ENCODE results near the gene CNTN3. TPM values are rescaled to one million over a fixed set of nuclear protein-coding genes. Genes with fewer than 3 reads are reported as not detected.

CNTN3 gene
- polyA plus RNA-seq, 1 donor (not counting 4 experiments of a cell fraction or from before 2014, with no cell fraction given): 0.01 TPM

GRCh38 chr3:74590620-74591262 is 23.7 kb downstream of the CNTN3 start:
- Histone ChIP-seq H3K36me3 (ENCODE audit: control insufficient read depth in 2 of 2, extremely low read depth in 1 of 2, insufficient read depth in 2 of 2, low read length in 2 of 2) (no peaks in the 10 kb centered on the region), H4K20me1 (ENCODE audit: control insufficient read depth, extremely low read depth, insufficient read depth, low read length) (no peaks in the 10 kb centered on the region), H3K79me2 (ENCODE audit: control insufficient read depth, insufficient read depth, low read length) (no peaks in the 10 kb centered on the region), H3K9me1 (ENCODE audit: control insufficient read depth, extremely low read depth, insufficient read depth, low read length) (no peaks in the 10 kb centered on the region), H3K9me3 (ENCODE audit: control insufficient read depth, low read depth, low read length) (no peaks in the 10 kb centered on the region), H3K4me1 (ENCODE audit: control insufficient read depth, extremely low read depth, insufficient read depth, low read length) (no peaks in the 10 kb centered on the region), H3K27me3 (ENCODE audit: control insufficient read depth, extremely low read depth, insufficient read depth, low read length) (no peaks in the 10 kb centered on the region), H3K4me2 (ENCODE audit: control insufficient read depth, extremely low read depth, insufficient read depth, low read depth, low read length) (no peak overlapping the region), H2AFZ (ENCODE audit: control insufficient read depth, low read length) (no peak overlapping the region), H3K4me3 (ENCODE audit: control insufficient read depth in 2 of 3, extremely low read depth in 1 of 3, insufficient read depth in 2 of 3, low read depth in 1 of 3, low read length in 3 of 3) (no peak overlapping the region), H3K27ac (ENCODE audit: control insufficient read depth, insufficient read depth, low read length) (no peak overlapping the region), H3K9ac (ENCODE audit: control insufficient read depth, extremely low read depth, insufficient read depth, low read length) (no peak overlapping the region)
- FAIRE-seq (no peak), DNase-seq (ENCODE audit: low read depth, low spot score) (no peak)
- TF ChIP-seq EZH2 (IDR thresholded peaks at IDR 0.05; ENCODE audit: low read length): no peak
- no peak for TF ChIP-seq CTCF (optimal IDR thresholded peaks at IDR 0.05 in 1 of 3, IDR thresholded peaks at IDR 0.05 in 1 of 3, conservative IDR thresholded peaks at IDR 0.05 in 1 of 3; ENCODE audit: extremely low read depth in 1 of 3, insufficient read depth in 2 of 3, low read length in 3 of 3)
- dilution Hi-C loops (cut with MboI; ENCODE audit: extremely low pct_ligation_motif_present, low sequenced_read_pairs): no loop called here

GRCh38 chr3:74584782-74585181 is 29.7 kb downstream of the CNTN3 start:
- H3K4me2 ChIP-seq (ENCODE audit: control insufficient read depth, extremely low read depth, insufficient read depth, low read depth, low read length): no peak overlapping the region
- no peaks in the 10 kb centered on the region for H3K9me1 ChIP-seq (ENCODE audit: control insufficient read depth, extremely low read depth, insufficient read depth, low read length)
- H3K79me2 ChIP-seq (ENCODE audit: control insufficient read depth, insufficient read depth, low read length): no peaks in the 10 kb centered on the region
- no peak overlapping the region for H2AFZ ChIP-seq (ENCODE audit: control insufficient read depth, low read length)
- no peaks in the 10 kb centered on the region for H3K27me3 ChIP-seq (ENCODE audit: control insufficient read depth, extremely low read depth, insufficient read depth, low read length)
- H4K20me1 ChIP-seq (ENCODE audit: control insufficient read depth, extremely low read depth, insufficient read depth, low read length): no peaks in the 10 kb centered on the region
- H3K27ac ChIP-seq (ENCODE audit: control insufficient read depth, insufficient read depth, low read length): no peak overlapping the region
- FAIRE-seq (no peak), DNase-seq (ENCODE audit: low read depth, low spot score) (no peak)
- dilution Hi-C loops (cut with MboI; ENCODE audit: extremely low pct_ligation_motif_present, low sequenced_read_pairs): no loop called here
- no peaks in the 10 kb centered on the region for H3K9me3 ChIP-seq (ENCODE audit: control insufficient read depth, low read depth, low read length)
- H3K4me3 ChIP-seq (ENCODE audit: control insufficient read depth in 2 of 3, extremely low read depth in 1 of 3, insufficient read depth in 2 of 3, low read depth in 1 of 3, low read length in 3 of 3): no peak overlapping the region
- no peaks in the 10 kb centered on the region for H3K36me3 ChIP-seq (ENCODE audit: control insufficient read depth in 2 of 2, extremely low read depth in 1 of 2, insufficient read depth in 2 of 2, low read length in 2 of 2)
- TF ChIP-seq CTCF (optimal IDR thresholded peaks at IDR 0.05 in 1 of 3, IDR thresholded peaks at IDR 0.05 in 1 of 3, conservative IDR thresholded peaks at IDR 0.05 in 1 of 3; ENCODE audit: extremely low read depth in 1 of 3, insufficient read depth in 2 of 3, low read length in 3 of 3) (no peak), EZH2 (IDR thresholded peaks at IDR 0.05; ENCODE audit: low read length) (no peak)
- no peak overlapping the region for H3K9ac ChIP-seq (ENCODE audit: control insufficient read depth, extremely low read depth, insufficient read depth, low read length)
- H3K4me1 ChIP-seq (ENCODE audit: control insufficient read depth, extremely low read depth, insufficient read depth, low read length): no peaks in the 10 kb centered on the region

Measured in keratinocyte (primary cell).